Pancreas (tissue), 10 donors: ENCODE data around the gene HMGXB3. TPM values are rescaled to one million over a fixed set of nuclear protein-coding genes. Genes with fewer than 3 reads are reported as not detected.

Source experiments
- ATAC-seq, 4 donors: fragments of 200-7000 bp; cut with Tn5 transposase; one replicate each; pipeline versions ENCODE4 v1.8.0 to v1.9.1; 2020; ENCODE audit warnings: mild to moderate bottlenecking in 4 of 4, moderate library complexity in 4 of 4
- DNase-seq, 6 donors: peaks; one replicate each; pipeline ENCODE4 v3.0.0-alpha.2; 2020
- FAIRE-seq: peaks from 2 replicates; lab custom pipeline; 2012; peaks lifted over from hg19 to GRCh38; lab: Jason Lieb, UNC
- H3K27ac ChIP-seq, 4 donors: fragments of 200-600 bp; sonication (generic); 1 replicate in 3 of 4; 2 replicates in 1 of 4; pipeline versions ENCODE4 v1.5.0 to v1.8.0; 2020
- H3K27me3 ChIP-seq, 4 donors: fragments of 200-600 bp; one replicate each; pipeline ENCODE4 v1.8.0; 2021
- H3K36me3 ChIP-seq, 3 donors: fragments of 200-600 bp; sonication (generic) in 1 of 3; one replicate each; pipeline versions ENCODE4 v1.5.0 to v1.8.0; 2020 to 2021
- H3K4me1 ChIP-seq, 3 donors: fragments of 200-600 bp; one replicate each; pipeline ENCODE4 v1.8.0; 2021
- H3K4me3 ChIP-seq, 4 donors: fragments of 200-600 bp; sonication (generic) in 2 of 4; one replicate each; pipeline versions ENCODE4 v1.5.0 to v1.8.0; 2020 to 2021
- H3K9me3 ChIP-seq, 4 donors: fragments of 200-600 bp; one replicate each; pipeline ENCODE4 v1.8.0; 2021
- CTCF ChIP-seq, 4 donors: fragments of 200-600 bp; sonication (generic) in 3 of 4; IDR thresholded peaks; one replicate each; pipeline versions ENCODE4 v1.5.0 to v1.8.0; 2021; ENCODE audit warnings: antibody characterized with exemption in 4 of 4
- WGBS, 2 donors: extraction: QIAGEN DNeasy Blood & Tissue Kit; methylation state at CpG; one replicate each; pipeline ENCODE4 v1.1.7; 2013; 5-methylcytosine and 5-hydroxymethylcytosine counted together
- intact Hi-C, 3 donors: fragments of 100-400 bp; cut with DNase I; formaldehyde crosslinking; loops; one replicate each; pipeline versions ENCODE4 v1.11.1 to v1.14.2; 2022
- polyA plus RNA-seq, 2 donors: library from polyadenylated mRNA; stranded (reverse); fragments of 200-250 nt; gene quantifications; one replicate each; pipeline ENCODE4 v1.2.3, GENCODE V29; 2013
- total RNA-seq, 6 donors: library from RNA; stranded (reverse); fragmentation: NEBNext Ultra II Directional in 4 of 6; extraction: Animal tissue kit (Norgen Biotek cat#: 25700) in 4 of 6; gene quantifications; one replicate each; pipeline versions ENCODE4 v1.2.1 to v1.2.4, GENCODE V29; 2021 to 2023
- donor health status: healthy with polysubstance abuse.
- donor health status: DM: no; HTN: no; CAD: no; lungs with moderate emphysema.
- donor health status: DM: no; HTN: no; CAD: no.
- donor health status: control.
- donor health status: control.
- donor health status: Bipolar disorder and iron deficiency.
- donor health status: DM: yes; HTN: yes; CAD: no.
- donor health status: DM: no; HTN: no; CAD: no.
- donor health status: DM: no; HTN: no; CAD: no.
- donor health status: DM: yes; HTN: yes; CAD: no.

Gene HMGXB3
- total and polyA plus RNA-seq, 8 donors = 8.6 to 21.4 (median 12.8) TPM

DNA sequence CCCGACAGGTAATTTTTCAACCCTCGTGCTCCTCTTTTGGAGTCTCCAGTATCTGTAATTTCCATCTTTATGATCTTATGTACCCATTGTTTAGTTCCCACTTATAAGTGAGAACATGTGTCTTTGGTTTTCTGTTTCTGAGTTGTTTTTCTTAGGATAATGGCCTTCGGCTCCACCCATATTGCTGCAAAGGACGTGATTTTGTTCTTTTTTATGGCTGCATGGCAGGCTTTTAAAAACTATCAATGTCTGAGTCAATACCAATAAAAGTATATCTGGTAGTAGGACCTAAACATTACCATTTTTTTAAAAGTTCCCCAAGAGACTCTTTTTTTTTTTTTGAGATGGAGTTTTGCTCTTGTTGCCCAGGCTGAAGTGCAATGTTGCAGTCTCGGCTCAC is 43.9 kb upstream of the HMGXB3 start:
- WGBS, 2 donors = 75 to 79% methylated on average over 5 of the region's 5 CpGs

GRCh38 chr5:149957855-149958254 is 42.7 kb upstream of the HMGXB3 start:
- WGBS, 2 donors = 75 to 77% methylated on average over 4 of the region's 4 CpGs
- Histone ChIP-seq H3K36me3 (no peaks in the 10 kb centered on the region), H3K27ac (no peak overlapping the region), H3K4me3 (no peak overlapping the region), H3K4me1 (peaks cover 0 to 10% (median 6%) of the 10 kb centered on the region in 3 donors), H3K9me3 (no peaks in the 10 kb centered on the region), H3K27me3 (no peaks in the 10 kb centered on the region)
- no peak for TF ChIP-seq CTCF (IDR thresholded peaks at IDR 0.05)
- FAIRE-seq (no peak), DNase-seq (no peak), ATAC-seq (no peak)
- intact Hi-C loops = no loop called here

More for the DNA sequence above, 43.9 kb upstream of the HMGXB3 start:
- ATAC-seq (no peak), DNase-seq (no peak), FAIRE-seq (no peak)
- Histone ChIP-seq H3K27ac (no peak overlapping the region), H3K36me3 (no peaks in the 10 kb centered on the region), H3K9me3 (no peaks in the 10 kb centered on the region), H3K27me3 (no peaks in the 10 kb centered on the region), H3K4me3 (no peak overlapping the region), H3K4me1 (peaks cover 0 to 9% (median 6%) of the 10 kb centered on the region in 3 donors)
- no peak for TF ChIP-seq CTCF (IDR thresholded peaks at IDR 0.05)
- intact Hi-C loops = no loop called here

DNA sequence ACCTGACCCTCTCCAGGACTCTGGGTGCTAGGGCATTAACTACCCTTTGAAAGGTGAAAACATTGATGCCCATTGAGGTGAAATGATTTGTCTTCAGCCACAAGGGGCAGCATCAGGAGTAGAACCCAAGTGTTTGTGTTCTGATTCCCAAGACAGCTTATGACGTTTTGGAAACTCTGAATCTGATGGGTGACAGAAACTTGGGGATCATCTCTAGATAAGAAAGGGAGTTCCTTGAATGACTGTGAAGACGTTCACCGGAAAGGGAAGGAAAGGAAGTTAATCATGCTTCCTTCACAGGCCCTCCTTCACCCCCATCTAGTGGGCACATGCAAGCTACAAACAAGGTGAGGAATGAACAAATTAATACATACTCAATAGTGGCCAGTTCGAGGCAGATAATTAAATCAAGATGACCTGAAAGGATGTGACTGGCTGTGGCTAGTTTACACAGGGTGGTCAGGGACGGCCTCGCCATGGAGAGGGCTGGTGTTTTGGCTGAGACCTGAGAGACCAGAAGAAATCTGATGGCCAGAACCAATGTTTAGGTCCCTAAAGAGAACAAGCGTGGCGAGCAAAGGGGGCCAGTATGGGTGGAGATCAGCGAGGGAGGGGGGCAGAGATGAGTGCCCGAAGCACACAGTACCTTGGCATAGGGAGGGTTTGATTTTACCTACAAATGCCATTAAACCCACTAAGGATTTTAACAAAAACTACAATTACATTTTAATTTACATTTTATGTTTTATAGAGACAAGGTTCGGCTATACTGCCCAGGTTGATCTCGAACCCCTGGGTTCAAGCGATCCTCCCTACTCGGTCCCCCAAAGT is 40.9 kb upstream of the HMGXB3 start:
- Histone ChIP-seq H3K9me3 (no peaks in the 10 kb centered on the region), H3K27me3 (no peaks in the 10 kb centered on the region), H3K27ac (peak overlapping the region; percentile 69 to 91 (median 75)), H3K36me3 (no peaks in the 10 kb centered on the region), H3K4me1 (peaks cover 0 to 10% (median 6%) of the 10 kb centered on the region in 3 donors), H3K4me3 (peak overlapping the region; percentile 42 to 85 (median 76))
- peak in 2 of 4 donors; percentile 27 to 34 for TF ChIP-seq CTCF (IDR thresholded peaks at IDR 0.05)
- DNase-seq = peak in 1 of 6 donors; percentile 15
- intact Hi-C loops = no loop called here
- WGBS, 2 donors = 40 to 50% methylated on average over 14 of the region's 14 CpGs
- ATAC-seq = peak in 3 of 4 donors; percentile 3 to 4 (median 4)
- FAIRE-seq = no peak

DNA sequence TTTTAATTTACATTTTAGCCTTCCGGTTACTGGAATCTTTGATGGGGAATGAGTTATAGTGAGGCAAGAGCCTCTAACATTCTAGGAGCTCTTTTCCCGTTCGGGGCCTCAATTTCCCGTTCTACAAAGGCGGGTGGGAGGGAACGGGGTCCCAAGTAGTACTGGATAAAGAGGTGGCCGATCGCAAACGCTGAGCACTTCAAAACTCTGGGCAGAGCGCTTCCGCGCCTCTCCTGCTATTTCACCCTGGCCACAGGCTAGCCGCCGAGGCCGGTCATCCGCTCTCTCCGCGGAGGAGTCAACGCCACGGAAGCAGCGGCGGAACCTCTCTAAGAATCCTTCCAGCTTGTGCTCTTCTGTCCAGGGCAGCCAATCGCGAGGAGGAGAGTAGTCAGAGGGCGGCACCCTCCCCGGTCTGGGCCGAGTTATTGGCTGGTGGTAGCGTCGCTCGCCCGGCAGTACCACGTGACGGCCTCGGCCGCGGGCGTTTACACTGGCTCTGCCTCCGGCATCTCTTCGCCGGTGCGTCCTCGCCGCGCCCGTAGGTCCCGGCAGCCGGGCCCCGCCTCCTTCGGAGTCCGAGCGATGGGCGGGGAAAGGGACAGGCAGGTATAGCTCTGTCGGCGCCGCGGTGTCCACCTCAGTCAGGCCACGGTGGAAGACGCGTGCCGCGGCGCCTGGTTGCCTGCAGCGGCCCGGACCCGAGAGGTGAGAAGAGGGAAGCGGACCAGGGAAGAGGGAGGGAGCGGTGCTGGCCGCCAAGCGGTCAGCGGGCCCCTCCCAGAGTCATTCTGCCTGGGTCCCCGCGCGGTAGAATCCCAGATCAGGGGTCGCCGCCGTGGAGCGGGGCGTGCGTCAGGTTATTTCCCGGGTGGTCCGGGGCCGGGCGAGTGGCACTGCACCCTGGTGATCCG is 40.0 kb upstream of the HMGXB3 start, which contains the start of gene SLC26A2:
Gene SLC26A2, plus strand, starts transcription at position 487 of the 914 bp plus-strand sequence. CDS start 16,895 bp downstream, outside the sequence.
- intact Hi-C loops = no loop called here
- peaks cover 0 to 10% (median 6%) of the 10 kb centered on the region in 3 donors for H3K4me1 ChIP-seq
- DNase-seq = peak; percentile 97 to 99 (median 97)
- no peaks in the 10 kb centered on the region for H3K36me3 ChIP-seq
- H3K27ac ChIP-seq = peak within 1 kb of the TSS; percentile 69 to 91 (median 75)
- peak; percentile 13 for FAIRE-seq
- no peaks in the 10 kb centered on the region for H3K27me3 ChIP-seq
- peak within 1 kb of the TSS; percentile 42 to 85 (median 76) for H3K4me3 ChIP-seq
- peak; percentile 97 to 100 (median 99) for ATAC-seq
- no peaks in the 10 kb centered on the region for H3K9me3 ChIP-seq
- no peak for TF ChIP-seq CTCF (IDR thresholded peaks at IDR 0.05)
- 0 to 1% methylated on average over 71 to 84 of the region's 84 CpGs for WGBS, 2 donors
